Liver (tissue), 3 donors: ENCODE results near the gene NUAK1.

Experiments
- GABPA ChIP-seq, 2 donors: IDR thresholded peaks in 1 of 2; conservative IDR thresholded peaks in 1 of 2; 2 replicates each; pipeline ENCODE4 v1.6.1; 2016; ENCODE audit warnings: antibody characterized with exemption in 2 of 2, mild to moderate bottlenecking in 1 of 2, moderate library complexity in 1 of 2
- RAD21 ChIP-seq, 2 donors: IDR thresholded peaks; 2 replicates each; pipeline ENCODE4 v1.6.1; 2016; ENCODE audit warnings: antibody characterized with exemption in 2 of 2, mild to moderate bottlenecking in 2 of 2
- YY1 ChIP-seq: IDR thresholded peaks from 2 replicates; pipeline ENCODE4 v1.6.1; 2016; ENCODE audit warnings: antibody characterized with exemption, mild to moderate bottlenecking
- TF ChIP-seq, protein P1 (sequence below): fragments of 150-350 bp; IDR thresholded peaks from 2 replicates; pipeline ENCODE4 v1.5.1; 2017; ENCODE audit warnings: improper control_type of control experiment, low read depth, low read length; ENCODE audit not compliant: missing input control
- donor health status: healthy.
- donor health status: healthy.

DNA sequence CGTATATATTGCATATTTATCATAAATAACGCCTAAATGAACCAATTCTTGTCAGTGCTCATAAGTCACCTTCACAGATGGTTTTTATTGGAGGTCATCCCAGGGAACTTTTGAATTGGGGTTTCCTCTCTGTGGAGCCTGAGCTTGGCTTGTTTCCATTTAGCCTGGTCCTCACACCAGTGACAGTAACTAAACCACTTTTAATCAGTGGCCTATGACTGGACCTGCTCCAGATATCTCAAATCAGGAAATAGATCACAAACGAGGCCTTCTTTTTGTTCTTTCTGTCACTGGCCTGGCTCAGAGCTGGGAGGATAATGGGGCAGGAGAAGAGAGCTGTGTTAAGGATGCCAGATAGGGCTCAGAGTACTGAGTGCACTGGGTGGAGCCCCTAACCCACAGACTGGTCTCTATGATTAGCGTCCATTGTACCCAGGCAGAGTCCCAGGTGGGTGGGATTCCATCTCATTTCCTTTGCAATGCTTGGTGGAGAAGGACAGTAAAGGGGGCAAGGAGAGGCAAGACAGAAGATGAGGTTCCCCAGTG, 92.4 kb downstream of the NUAK1 start:
- TF ChIP-seq, protein P1, sequence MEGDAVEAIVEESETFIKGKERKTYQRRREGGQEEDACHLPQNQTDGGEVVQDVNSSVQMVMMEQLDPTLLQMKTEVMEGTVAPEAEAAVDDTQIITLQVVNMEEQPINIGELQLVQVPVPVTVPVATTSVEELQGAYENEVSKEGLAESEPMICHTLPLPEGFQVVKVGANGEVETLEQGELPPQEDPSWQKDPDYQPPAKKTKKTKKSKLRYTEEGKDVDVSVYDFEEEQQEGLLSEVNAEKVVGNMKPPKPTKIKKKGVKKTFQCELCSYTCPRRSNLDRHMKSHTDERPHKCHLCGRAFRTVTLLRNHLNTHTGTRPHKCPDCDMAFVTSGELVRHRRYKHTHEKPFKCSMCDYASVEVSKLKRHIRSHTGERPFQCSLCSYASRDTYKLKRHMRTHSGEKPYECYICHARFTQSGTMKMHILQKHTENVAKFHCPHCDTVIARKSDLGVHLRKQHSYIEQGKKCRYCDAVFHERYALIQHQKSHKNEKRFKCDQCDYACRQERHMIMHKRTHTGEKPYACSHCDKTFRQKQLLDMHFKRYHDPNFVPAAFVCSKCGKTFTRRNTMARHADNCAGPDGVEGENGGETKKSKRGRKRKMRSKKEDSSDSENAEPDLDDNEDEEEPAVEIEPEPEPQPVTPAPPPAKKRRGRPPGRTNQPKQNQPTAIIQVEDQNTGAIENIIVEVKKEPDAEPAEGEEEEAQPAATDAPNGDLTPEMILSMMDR, result no peak
- TF ChIP-seq RAD21 (IDR thresholded peaks at IDR 0.05) (no peak), YY1 (no peak), GABPA (IDR thresholded peaks at IDR 0.05 in 1 of 2, conservative IDR thresholded peaks at IDR 0.05 in 1 of 2) (no peak)
